Activated CD4-positive, alpha-beta T cell treated with anti-CD3 and anti-CD28 coated beads, Interleukin-10, Interleukin-2, amounts not matched to agents 100 ng/mL and 50 ng/mL, durations not matched to agents 16 hours and 8 hours (primary cell): Measurements from ENCODE around the gene BCAS3.
"Not testable (repeated sequence)": the region's sequence is repeated elsewhere in the genome, so short reads cannot be mapped to it uniquely, and the experiment has no call there.

Experiments
- DNase-seq: peaks from one replicate; pipeline ENCODE4 v3.0.0-alpha.2; 2020

The BCAS3 gene

GRCh38 chr17:61139219-61139618, 461.6 kb downstream of the BCAS3 start:
- DNase-seq = peak; percentile 79

GRCh38 chr17:61140081-61140786, 462.6 kb downstream of the BCAS3 start:
- DNase-seq = no peak

GRCh38 chr17:61143026-61143425, 465.4 kb downstream of the BCAS3 start:
- DNase-seq = no peak

- no peak for DNase-seq
Observed at GRCh38 chr17:61144137-61144536, 466.5 kb downstream of the BCAS3 start.

GRCh38 chr17:61144617-61145564, 467.2 kb downstream of the BCAS3 start:
- no peak for DNase-seq

GRCh38 chr17:61146833-61147232, 469.2 kb downstream of the BCAS3 start:
- not testable (repeated sequence) for DNase-seq

GRCh38 chr17:61149106-61149825, 471.6 kb downstream of the BCAS3 start:
- DNase-seq = no peak

GRCh38 chr17:61149862-61150362, 472.3 kb downstream of the BCAS3 start:
- no peak for DNase-seq

- DNase-seq = no peak
Observed at GRCh38 chr17:61150686-61151299, 473.1 kb downstream of the BCAS3 start.

- DNase-seq = no peak
Observed at GRCh38 chr17:61152898-61153297, 475.2 kb downstream of the BCAS3 start.

- no peak for DNase-seq
Observed at GRCh38 chr17:61155590-61156237, 478.1 kb downstream of the BCAS3 start.

- DNase-seq = no peak
Observed at GRCh38 chr17:61157246-61157886, 479.7 kb downstream of the BCAS3 start.

- DNase-seq = no peak
Observed at GRCh38 chr17:61158376-61158775, 480.7 kb downstream of the BCAS3 start.

GRCh38 chr17:61159221-61159814, 481.7 kb downstream of the BCAS3 start:
- peak; percentile 32 for DNase-seq

- DNase-seq = no peak
Observed at GRCh38 chr17:61160204-61160603, 482.6 kb downstream of the BCAS3 start.

- no peak for DNase-seq
Observed at GRCh38 chr17:61160789-61161445, 483.3 kb downstream of the BCAS3 start.

- DNase-seq = no peak
Observed at GRCh38 chr17:61161615-61162134, 484.0 kb downstream of the BCAS3 start.

GRCh38 chr17:61164517-61164916, 486.9 kb downstream of the BCAS3 start:
- no peak for DNase-seq

- DNase-seq = no peak
Observed at GRCh38 chr17:61167075-61167474, 489.4 kb downstream of the BCAS3 start.

- peak; percentile 36 for DNase-seq
Observed at GRCh38 chr17:61168506-61168905, 490.9 kb downstream of the BCAS3 start.
